Measurements from ENCODE around the gene CHIT1. TPM values are rescaled to one million over a fixed set of nuclear protein-coding genes. Genes with fewer than 3 reads are reported as not detected.

Gene CHIT1
- polyA plus RNA-seq, 1 donor = 1.7 TPM

DNA sequence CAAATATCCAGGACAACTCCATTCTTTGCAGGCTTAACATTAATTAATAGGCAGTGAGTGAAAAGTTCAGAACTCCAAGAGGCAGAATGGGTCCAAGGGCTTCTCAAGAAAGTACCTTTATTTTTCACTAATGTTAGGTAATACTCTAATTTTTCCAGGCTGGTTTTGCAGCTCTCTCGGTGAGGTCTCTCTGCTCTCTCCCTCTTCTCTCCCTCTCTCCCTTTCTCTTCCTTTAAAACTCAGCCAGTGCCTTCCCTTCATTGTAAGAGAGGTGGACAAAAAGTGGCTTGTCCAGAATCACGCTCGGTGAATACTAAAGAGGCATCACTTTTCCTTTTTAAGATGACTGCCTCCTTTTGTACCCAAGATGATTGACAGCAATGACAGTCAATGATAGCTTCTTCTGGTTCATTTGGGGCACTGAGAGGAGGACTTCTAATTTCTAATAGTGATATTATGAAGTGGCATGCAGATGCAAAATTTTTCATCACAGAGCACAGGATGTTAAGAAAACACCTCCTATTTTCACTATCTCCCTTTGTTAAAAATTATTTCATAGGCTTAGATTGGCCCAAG is 41.7 kb downstream of the CHIT1 start:
- no peak for DNase-seq

DNA sequence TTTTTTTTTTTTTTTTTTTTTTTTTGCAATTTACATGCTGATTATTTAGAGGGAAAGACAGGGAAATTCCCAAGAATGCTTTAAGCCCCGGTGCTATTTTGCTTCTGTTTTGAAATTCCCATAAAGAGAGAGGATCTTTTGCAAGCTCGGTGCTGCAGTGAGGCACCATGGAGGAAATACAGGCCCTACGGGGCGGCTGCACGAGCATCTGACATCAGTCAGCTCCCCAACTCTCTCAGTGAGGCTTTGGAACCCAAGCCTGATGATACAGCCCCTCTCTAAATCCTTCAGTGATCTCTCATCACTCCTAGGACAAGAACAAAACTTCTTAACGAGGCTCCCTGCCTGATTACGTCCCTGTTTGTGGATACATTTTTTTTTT is 42.2 kb downstream of the CHIT1 start:
- no peak for DNase-seq

GRCh38 chr1:203186446-203187303 is 42.8 kb downstream of the CHIT1 start, which contains the start of gene CHI3L1:
CHI3L1 (minus strand) TSS chr1:203186704; CDS start chr1:203186623, 81 bp downstream.
- DNase-seq = no peak

DNA sequence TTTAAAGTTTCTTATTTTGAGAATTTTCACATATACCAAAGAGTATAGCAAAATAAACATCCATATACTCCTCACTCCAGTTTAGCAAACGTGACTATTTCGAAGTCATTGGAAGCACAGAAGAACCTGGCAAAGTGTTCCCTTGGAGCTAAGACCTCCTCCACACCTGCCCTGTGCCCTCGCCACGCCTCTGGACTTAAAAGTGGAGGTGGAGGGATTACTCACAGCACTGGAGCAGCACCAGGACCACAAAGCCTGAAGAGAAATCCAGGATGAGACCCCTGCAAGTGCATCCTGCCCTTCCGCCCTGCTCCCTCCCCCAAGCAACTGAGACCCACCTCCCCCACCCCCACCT is 43.4 kb downstream of the CHIT1 start:
- no peak for DNase-seq

- no peak for DNase-seq
These were observed 43.9 kb downstream of the CHIT1 start for GRCh38 chr1:203185585-203185984.

DNA sequence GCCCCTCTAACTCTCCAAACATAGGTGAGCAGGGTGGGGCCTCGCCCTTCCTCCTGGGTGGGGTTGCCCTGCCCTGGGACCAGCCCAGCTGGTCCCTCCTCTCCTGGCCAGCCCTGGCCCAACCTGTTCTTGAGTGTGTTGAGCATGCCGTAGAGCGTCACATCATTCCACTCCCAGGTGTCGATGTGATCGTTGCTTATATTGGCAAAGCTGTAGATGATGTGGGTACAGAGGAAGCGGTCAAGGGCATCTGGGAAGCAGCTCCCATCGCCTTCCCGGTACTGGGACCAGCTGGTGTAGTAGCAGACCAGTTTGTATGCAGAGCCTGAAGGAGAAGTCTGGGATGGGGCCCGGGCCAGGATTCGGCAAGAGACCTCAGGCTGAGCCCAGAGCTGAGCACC is 44.4 kb downstream of the CHIT1 start:
- no peak for DNase-seq

GRCh38 chr1:203184467-203184866 is 45.0 kb downstream of the CHIT1 start:
- DNase-seq = no peak

- no peak for DNase-seq
These were observed 45.6 kb downstream of the CHIT1 start for GRCh38 chr1:203183828-203184227.

DNA sequence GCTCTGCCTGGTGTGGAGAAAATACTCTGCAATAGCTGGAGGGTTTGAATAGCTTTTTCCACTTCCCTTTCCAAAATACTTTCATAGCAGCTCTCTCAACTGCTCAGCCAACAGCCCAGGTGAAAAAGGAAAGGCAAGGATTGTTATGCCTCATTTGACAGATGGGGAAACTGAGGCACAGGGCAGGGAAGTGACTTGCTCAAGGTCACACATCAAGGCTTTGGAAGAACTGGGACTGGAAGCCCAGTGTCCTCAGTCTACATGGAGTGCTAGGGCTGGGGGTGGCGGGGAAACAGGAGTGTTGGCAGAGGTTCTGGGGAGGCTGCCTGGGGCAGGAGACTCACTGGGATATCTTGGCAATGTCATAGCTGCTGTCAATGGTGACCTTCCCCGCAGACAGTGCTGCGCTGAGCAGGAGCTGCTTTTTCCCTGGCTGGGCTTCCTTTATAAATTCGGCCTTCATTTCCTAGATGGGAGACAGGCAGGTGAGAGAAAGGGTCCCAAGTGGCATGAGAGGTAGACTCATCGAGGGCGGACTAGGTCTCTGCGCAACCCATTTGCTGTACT is 47.0 kb downstream of the CHIT1 start:
- DNase-seq = no peak

DNA sequence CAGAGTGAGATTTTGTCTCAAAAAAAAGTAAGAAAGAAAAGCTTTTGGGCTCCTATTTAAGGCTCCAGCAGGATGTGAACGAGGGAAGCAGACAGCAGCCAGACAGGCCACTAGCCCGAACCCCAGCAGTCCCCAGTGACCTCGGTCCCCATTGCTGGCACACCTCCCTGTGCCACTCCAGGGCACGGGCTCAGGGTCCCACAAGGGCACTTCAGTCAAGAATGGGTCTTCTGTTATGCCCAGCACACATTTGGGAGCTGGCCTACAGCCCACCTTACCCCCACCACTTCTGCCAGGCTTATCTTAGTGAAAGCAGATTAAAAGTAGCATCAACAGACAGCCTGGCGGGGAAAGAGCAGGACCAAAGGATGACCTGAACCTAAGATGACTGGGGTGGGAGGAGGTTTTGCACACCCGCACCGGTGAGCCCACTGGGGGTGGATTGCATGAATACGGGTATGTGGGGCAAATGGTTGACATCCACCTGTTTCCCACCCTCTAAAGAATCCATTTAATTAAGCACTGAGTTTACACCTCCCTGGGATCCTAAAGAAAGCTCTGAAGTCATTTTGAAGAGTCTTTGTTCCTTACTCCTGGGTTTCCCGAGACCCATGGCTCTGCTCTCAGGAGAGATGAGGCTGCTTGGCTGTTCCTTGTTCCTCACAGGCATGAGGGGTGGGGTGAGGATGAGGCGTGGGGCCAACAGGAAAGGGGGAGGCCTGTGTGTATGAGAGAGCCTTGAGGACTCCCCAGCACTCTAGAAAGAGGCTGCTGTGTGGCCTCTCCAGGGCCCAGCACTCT is 47.7 kb downstream of the CHIT1 start:
- no peak for DNase-seq

- DNase-seq = no peak
These were observed 48.7 kb downstream of the CHIT1 start for GRCh38 chr1:203180611-203181330.

DNA sequence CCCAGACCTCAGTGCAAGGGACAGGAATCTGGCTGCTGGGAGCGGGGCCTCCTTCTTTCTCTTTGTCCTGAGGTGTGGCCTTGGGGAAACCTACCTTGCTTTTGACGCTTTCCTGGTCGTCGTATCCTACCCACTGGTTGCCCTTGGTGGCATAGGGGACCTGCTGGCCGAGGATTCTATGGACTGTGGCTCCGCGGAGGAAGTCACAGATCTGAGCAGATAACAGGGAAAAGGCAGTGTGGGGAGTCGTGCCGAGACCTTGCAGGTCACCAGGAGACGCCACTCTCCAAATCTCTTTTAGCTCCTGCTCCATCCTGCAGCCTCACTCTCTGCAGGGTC is 49.8 kb downstream of the CHIT1 start:
- DNase-seq = no peak

DNA sequence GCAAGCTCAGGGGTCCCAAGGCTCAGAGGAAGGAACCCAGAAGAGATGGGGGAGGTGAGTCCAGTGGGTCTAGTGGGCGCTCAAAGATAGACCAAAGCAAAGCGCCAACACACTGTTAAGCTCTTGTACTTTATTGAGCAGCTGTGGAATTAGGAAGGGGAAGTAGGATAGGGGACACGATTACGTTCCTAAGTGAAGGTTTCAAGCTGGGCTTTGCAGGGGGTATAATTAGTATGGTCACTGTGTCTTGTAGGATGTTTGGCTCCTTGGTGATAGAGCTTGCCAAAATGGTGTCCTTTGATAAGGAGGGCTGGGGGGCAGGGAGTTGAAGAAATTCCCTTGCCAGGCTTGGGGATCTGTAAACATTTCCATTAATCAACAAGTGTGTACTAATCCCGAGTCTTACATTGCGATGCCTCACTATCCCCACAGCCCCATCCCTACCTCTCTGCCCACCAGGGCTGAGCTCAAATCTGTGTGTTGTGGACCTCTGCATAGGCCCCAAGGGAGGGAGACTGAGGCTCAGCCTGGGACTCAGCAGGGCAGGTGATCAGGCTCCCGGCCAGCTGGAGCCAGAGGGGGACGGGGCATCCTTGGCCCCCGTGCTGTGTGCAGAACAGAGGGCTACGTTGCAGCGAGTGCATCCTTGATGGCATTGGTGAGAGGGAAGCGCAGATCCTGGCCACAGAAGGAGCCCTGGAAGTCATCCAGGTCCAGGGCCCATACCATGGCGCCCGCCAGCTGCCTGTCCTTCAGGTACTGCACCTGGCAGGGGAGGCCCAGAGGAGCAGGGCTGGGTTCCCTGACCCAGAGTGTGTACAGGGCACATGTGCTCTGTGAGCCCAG is 50.4 kb downstream of the CHIT1 start:
- DNase-seq = no peak

GRCh38 chr1:203178083-203178482 is 51.4 kb downstream of the CHIT1 start:
- no peak for DNase-seq

DNA sequence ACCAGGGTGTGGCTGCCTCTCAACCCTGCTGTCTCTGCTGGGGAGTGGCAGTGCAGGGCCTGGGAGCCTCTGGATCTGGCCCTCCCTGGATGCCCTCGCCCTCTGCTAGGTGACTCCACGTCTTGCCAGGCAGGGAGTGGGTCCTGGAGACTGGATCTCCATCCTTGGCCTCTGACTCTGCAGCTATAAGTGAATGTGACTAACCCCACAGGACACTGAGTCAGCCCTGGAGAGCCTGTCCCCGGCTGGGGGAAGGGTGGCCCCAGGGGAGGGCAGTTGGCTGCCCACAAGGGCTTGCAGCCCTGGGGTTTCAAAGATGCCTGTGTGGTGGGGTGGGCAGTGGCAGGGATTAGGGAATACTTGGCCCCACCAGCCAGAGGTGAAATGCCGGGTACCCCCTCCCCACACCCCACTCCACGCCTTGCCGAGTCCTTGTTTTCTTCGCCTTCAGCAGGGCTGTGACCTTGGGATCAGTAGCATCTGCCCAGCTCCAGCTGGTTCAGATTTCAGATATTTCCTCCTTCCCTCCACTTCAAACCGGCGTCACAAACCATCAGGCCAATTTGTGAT is 51.9 kb downstream of the CHIT1 start:
- no peak for DNase-seq

DNA sequence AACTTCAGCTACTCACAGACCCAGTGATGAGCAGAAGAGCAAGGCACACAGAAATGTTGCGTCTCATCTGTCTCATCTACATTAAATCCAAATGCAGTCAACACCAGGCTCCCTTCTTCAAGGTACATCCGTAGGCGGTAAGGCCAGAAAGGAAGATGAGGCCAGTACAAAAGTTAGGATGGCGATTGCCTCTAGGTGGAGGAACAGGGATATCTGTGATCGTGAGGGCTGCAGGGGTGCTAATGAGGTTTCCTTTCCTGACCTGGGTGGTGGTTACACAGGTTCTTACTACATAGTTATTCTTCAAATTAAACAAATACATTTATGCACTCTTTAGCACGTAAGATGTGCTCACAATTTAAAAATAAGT is 52.5 kb downstream of the CHIT1 start:
- no peak for DNase-seq

DNA sequence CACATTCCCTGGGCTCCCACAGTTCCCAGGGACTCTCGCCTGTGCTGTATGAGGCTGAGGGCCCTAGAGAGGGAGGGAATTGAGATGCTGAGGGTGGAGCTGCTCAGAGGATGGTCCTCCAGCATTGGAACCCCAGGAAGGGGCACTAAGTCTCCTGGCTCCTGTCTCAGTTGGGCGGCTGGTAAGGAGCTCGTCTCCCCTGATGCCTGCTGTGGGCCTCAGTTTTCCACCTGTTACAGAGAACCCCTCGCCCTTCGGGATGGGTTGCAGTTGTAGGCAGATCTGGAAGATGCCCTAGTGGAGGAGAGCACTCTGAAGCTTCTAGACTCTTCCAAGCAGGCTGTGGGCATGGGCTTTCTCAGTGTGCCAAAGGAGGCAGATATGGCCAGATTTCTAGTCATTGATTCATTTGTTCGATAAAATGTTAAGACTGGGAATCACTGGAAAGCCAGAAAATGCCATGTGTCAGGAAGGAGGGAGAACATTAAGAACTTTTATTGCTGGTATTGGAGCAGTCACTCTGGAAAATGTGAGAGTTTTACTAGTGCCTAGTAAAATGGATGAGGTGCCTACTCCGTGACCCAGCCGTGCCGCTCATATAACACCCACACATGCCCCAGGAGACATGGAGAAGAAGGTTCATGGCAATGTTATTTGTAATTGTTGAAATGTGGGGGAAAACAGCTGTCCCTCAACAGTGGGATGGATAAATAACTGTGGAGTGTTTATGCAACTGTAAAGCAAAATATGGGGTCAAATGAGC is 53.0 kb downstream of the CHIT1 start:
- no peak for DNase-seq

DNA sequence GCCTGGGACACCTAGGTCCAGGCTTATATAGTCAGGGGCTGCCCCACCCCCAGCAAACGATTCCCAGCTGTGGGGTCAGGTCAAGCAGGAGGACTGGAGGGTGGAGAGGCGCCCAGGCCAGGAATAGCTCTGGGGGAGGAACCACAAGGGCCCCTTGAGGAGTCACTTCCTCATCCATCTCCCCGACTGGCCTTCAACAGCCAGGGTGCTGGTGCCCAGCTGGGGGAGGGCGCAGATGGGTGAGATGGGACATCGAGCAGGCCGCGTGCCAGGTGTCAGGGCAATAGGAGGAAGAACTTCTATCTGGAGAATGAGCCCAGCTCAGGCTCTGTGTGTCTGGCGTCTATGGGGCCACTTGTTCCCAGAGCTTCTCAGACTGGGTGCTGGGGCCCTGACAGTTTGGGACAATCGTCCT is 53.6 kb downstream of the CHIT1 start:
- DNase-seq = no peak

DNA sequence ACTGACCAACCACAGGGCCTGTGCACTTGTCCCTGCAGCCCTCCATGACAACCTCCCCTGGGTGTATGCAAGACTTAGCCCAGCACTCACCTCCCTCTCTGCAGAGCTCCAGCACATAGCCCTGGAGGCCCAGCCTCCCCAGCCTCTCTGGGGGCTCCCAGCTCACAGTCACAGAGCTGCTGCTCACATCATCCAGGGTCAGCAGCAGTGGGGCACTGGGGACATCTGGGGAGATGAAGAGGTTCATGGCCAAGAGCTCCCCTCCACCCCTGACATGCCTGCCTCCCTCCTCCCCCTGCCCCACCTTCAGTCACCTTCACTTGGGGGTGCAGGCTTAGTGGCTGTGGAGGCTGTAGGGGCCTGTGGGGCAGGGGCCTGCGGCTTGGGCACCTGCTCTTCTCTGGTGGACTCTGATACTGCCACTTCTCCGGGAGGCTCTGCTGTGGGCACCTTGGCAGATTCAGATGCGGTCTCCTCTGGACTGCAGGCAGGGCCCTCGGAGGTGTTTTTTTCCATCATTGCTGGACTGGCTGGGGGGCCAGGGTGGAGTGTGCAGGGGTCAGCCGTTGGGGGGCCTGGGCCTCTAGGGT is 54.1 kb downstream of the CHIT1 start, which contains the start of gene MYBPH:
TSS of gene MYBPH (minus strand) at position 590 of the 590 bp plus-strand sequence. CDS start at position 519, 71 bp downstream.
- no peak for DNase-seq

All from hindlimb muscle (tissue), 1 donor.